Breast epithelium (tissue), 3 donors: ENCODE measurements around the gene RAX2.

Experiments
- POLR2AphosphoS5 ChIP-seq, 3 donors: sonication (generic); formaldehyde crosslinking; IDR thresholded peaks; one replicate each; pipeline ENCODE4 v1.6.1; 2017; ENCODE audit warnings: antibody characterized with exemption in 3 of 3
- TF ChIP-seq, protein P1 (sequence below), 3 donors: fragments of 450-650 bp; IDR thresholded peaks; one replicate each; pipeline ENCODE4 v1.5.1; 2016 to 2017; ENCODE audit warnings: antibody characterized with exemption in 3 of 3, mild to moderate bottlenecking in 3 of 3, moderate library complexity in 3 of 3

DNA sequence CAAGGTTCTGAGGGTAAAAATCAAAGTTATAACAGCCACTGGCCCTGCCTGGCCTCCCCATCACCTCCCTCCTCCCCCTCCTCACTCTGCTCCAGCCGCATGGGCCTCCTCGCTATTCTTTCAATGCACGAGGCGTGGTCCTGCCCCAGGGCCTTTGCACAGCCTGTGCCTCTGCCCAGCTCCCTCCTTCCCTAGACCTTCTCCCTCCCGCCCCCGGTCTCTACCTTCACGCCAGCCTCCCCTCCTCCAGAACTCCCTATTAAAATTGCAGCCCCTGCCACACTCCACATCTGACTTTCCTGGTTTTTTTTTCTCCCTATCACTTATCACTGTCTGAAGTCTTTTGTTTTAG, 3.3 kb downstream of the RAX2 start:
- no peak for TF ChIP-seq POLR2AphosphoS5 (IDR thresholded peaks at IDR 0.05)
- TF ChIP-seq, protein P1, sequence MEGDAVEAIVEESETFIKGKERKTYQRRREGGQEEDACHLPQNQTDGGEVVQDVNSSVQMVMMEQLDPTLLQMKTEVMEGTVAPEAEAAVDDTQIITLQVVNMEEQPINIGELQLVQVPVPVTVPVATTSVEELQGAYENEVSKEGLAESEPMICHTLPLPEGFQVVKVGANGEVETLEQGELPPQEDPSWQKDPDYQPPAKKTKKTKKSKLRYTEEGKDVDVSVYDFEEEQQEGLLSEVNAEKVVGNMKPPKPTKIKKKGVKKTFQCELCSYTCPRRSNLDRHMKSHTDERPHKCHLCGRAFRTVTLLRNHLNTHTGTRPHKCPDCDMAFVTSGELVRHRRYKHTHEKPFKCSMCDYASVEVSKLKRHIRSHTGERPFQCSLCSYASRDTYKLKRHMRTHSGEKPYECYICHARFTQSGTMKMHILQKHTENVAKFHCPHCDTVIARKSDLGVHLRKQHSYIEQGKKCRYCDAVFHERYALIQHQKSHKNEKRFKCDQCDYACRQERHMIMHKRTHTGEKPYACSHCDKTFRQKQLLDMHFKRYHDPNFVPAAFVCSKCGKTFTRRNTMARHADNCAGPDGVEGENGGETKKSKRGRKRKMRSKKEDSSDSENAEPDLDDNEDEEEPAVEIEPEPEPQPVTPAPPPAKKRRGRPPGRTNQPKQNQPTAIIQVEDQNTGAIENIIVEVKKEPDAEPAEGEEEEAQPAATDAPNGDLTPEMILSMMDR (IDR thresholded peaks at IDR 0.05) = no peak
